Liver (tissue), 9 donors: Measurements from ENCODE around the gene PLCB4. TPM values are rescaled to one million over a fixed set of nuclear protein-coding genes. Genes with fewer than 3 reads are reported as not detected.

Source experiments
- DNase-seq: peaks from one replicate; pipeline ENCODE4 v3.0.0-alpha.2; 2017; ENCODE audit warnings: low spot score
- H3K27ac ChIP-seq, 2 donors: one replicate each; pipeline ENCODE4 v1.7.0; 2013; ENCODE audit warnings: inconsistent platforms in 2 of 2, low read length in 2 of 2, control low read depth in 1 of 2, low read depth in 1 of 2, mild to moderate bottlenecking in 1 of 2
- H3K27me3 ChIP-seq, 4 donors: one replicate each; pipeline versions ENCODE4 v1.6.1 to v1.7.0; 2013; ENCODE audit warnings: low read length in 3 of 4, inconsistent platforms in 1 of 4, mild to moderate bottlenecking in 1 of 4, moderate library complexity in 1 of 4; ENCODE audit not compliant: control insufficient read depth in 4 of 4, insufficient read depth in 4 of 4
- H3K36me3 ChIP-seq, 4 donors: one replicate each; pipeline versions ENCODE4 v1.6.1 to v1.7.0; 2013; ENCODE audit warnings: low read length in 3 of 4, mild to moderate bottlenecking in 3 of 4, low read depth in 1 of 4, moderate library complexity in 1 of 4; ENCODE audit not compliant: control insufficient read depth in 4 of 4, insufficient read depth in 3 of 4
- H3K4me1 ChIP-seq, 4 donors: one replicate each; pipeline versions ENCODE4 v1.6.1 to v1.7.0; 2013; ENCODE audit warnings: low read length in 3 of 4, mild to moderate bottlenecking in 3 of 4, moderate library complexity in 1 of 4; ENCODE audit not compliant: control insufficient read depth in 4 of 4, insufficient read depth in 4 of 4
- H3K4me3 ChIP-seq, 3 donors: one replicate each; pipeline versions ENCODE4 v1.6.1 to v1.7.0; 2013; ENCODE audit warnings: low read length in 3 of 3, control low read depth in 1 of 3, low read depth in 1 of 3, mild to moderate bottlenecking in 1 of 3
- H3K9ac ChIP-seq, 2 donors: one replicate each; pipeline ENCODE4 v1.7.0; 2013; ENCODE audit warnings: low read length in 2 of 2, mild to moderate bottlenecking in 2 of 2, moderate library complexity in 2 of 2, control low read depth in 1 of 2, low read depth in 1 of 2
- H3K9me3 ChIP-seq, 4 donors: one replicate each; pipeline versions ENCODE4 v1.6.1 to v1.7.0; 2013; ENCODE audit warnings: low read length in 3 of 4; ENCODE audit not compliant: control insufficient read depth in 4 of 4
- ATF3 ChIP-seq: IDR thresholded peaks from 2 replicates; pipeline ENCODE4 v1.6.1; 2016; ENCODE audit warnings: antibody characterized with exemption
- EGR1 ChIP-seq, 2 donors: IDR thresholded peaks; 2 replicates each; pipeline ENCODE4 v1.6.1; 2016 to 2018; ENCODE audit warnings: antibody characterized with exemption in 2 of 2, low read depth in 2 of 2
- FOXA1 ChIP-seq: IDR thresholded peaks from 2 replicates; pipeline ENCODE4 v1.6.1; 2016; ENCODE audit warnings: antibody characterized with exemption
- FOXA2 ChIP-seq: IDR thresholded peaks from 2 replicates; pipeline ENCODE4 v1.6.1; 2016; ENCODE audit warnings: antibody characterized with exemption
- GABPA ChIP-seq, 2 donors: IDR thresholded peaks in 1 of 2; conservative IDR thresholded peaks in 1 of 2; 2 replicates each; pipeline ENCODE4 v1.6.1; 2016; ENCODE audit warnings: antibody characterized with exemption in 2 of 2, mild to moderate bottlenecking in 1 of 2, moderate library complexity in 1 of 2
- HNF4A ChIP-seq, 2 donors: conservative IDR thresholded peaks; 2 replicates each; pipeline ENCODE4 v1.6.1; 2016; ENCODE audit warnings: antibody characterized with exemption in 2 of 2, mild to moderate bottlenecking in 2 of 2
- HNF4G ChIP-seq: IDR thresholded peaks from 2 replicates; pipeline ENCODE4 v1.6.1; 2016; ENCODE audit warnings: antibody characterized with exemption
- JUND ChIP-seq, 2 donors: IDR thresholded peaks; 2 replicates each; pipeline ENCODE4 v1.6.1; 2016; ENCODE audit warnings: antibody characterized with exemption in 2 of 2
- NR2F2 ChIP-seq: IDR thresholded peaks from 2 replicates; pipeline ENCODE4 v1.6.1; 2016; ENCODE audit warnings: antibody characterized with exemption
- RAD21 ChIP-seq, 2 donors: IDR thresholded peaks; 2 replicates each; pipeline ENCODE4 v1.6.1; 2016; ENCODE audit warnings: antibody characterized with exemption in 2 of 2, mild to moderate bottlenecking in 2 of 2
- REST ChIP-seq: IDR thresholded peaks from 2 replicates; pipeline ENCODE4 v1.6.1; 2016; ENCODE audit warnings: antibody characterized with exemption, mild to moderate bottlenecking
- RXRA ChIP-seq, 2 donors: IDR thresholded peaks; 2 replicates each; pipeline ENCODE4 v1.6.1; 2017 to 2018; ENCODE audit warnings: antibody characterized with exemption in 2 of 2, mild to moderate bottlenecking in 1 of 2
- SP1 ChIP-seq: IDR thresholded peaks from 2 replicates; pipeline ENCODE4 v1.6.1; 2018; ENCODE audit warnings: antibody characterized with exemption, mild to moderate bottlenecking
- TAF1 ChIP-seq: conservative IDR thresholded peaks from 2 replicates; pipeline ENCODE4 v1.6.1; 2016; ENCODE audit warnings: antibody characterized with exemption, mild to moderate bottlenecking
- YY1 ChIP-seq: IDR thresholded peaks from 2 replicates; pipeline ENCODE4 v1.6.1; 2016; ENCODE audit warnings: antibody characterized with exemption, mild to moderate bottlenecking
- ZBTB33 ChIP-seq: IDR thresholded peaks from 2 replicates; pipeline ENCODE4 v1.6.1; 2016; ENCODE audit warnings: antibody characterized with exemption
- WGBS: extraction: QIAGEN DNeasy Blood & Tissue Kit; methylation state at CpG from one replicate; pipeline ENCODE4 v1.1.7; 2013; 5-methylcytosine and 5-hydroxymethylcytosine counted together
- polyA plus RNA-seq, 2 donors: library from polyadenylated mRNA; stranded (reverse) in 1 of 2; unstranded in 1 of 2; fragments of 200-250 nt in 1 of 2; fragments of >200 nt in 1 of 2; fragmentation: Nextera tagmentation in 1 of 2; extraction: Ambion mirVana in 1 of 2; gene quantifications; one replicate each; pipeline versions ENCODE4 v1.2.1 to v1.2.3, GENCODE V29; 2013 to 2015
- total RNA-seq, 2 donors: library from RNA; depleted of rRNA; stranded (reverse); fragments of >200 nt; gene quantifications; one replicate each; pipeline ENCODE4 v1.2.3, GENCODE V29; 2014
- donor health status: healthy.
- donor health status: healthy.
- donor health status: healthy.
- donor health status: healthy.
- donor health status: healthy.

Gene PLCB4
- total and polyA plus RNA-seq, 4 donors, result 0.14 to 0.67 (median 0.30) TPM

- TF ChIP-seq ZBTB33 (no peak), SP1 (no peak), ATF3 (no peak), TAF1 (no peak)
Observed at GRCh38 chr20:9302091-9302462, 233.2 kb downstream of the PLCB4 start (continued).

GRCh38 chr20:9306521-9306920 lies 237.6 kb downstream of the PLCB4 start:
- Histone ChIP-seq H3K9ac (no peak overlapping the region), H3K9me3 (no peaks in the 10 kb centered on the region), H3K4me1 (no peaks in the 10 kb centered on the region), H3K4me3 (no peak overlapping the region), H3K27me3 (no peaks in the 10 kb centered on the region), H3K36me3 (no peaks in the 10 kb centered on the region), H3K27ac (no peak overlapping the region)
- WGBS, result 85% methylated on average over 1 of the region's 1 CpG
- TF ChIP-seq FOXA2, result no peak
- no peak for TF ChIP-seq HNF4A (conservative IDR thresholded peaks at IDR 0.05)
- no peak for TF ChIP-seq HNF4G
- no peak for TF ChIP-seq JUND (IDR thresholded peaks at IDR 0.05)
- no peak for TF ChIP-seq SP1
- no peak for TF ChIP-seq EGR1 (IDR thresholded peaks at IDR 0.05; ENCODE audit: low read depth in 2 of 2)
- no peak for TF ChIP-seq ATF3
- no peak for TF ChIP-seq REST
- no peak for DNase-seq

- Histone ChIP-seq H3K36me3 (no peaks in the 10 kb centered on the region), H3K4me3 (no peak overlapping the region), H3K9me3 (no peaks in the 10 kb centered on the region), H3K9ac (no peak overlapping the region), H3K4me1 (no peaks in the 10 kb centered on the region), H3K27me3 (no peaks in the 10 kb centered on the region), H3K27ac (no peak overlapping the region)
- no peak for DNase-seq
- WGBS, result 95% methylated on average over 1 of the region's 1 CpG
- no peak for TF ChIP-seq RXRA (IDR thresholded peaks at IDR 0.05)
- no peak for TF ChIP-seq YY1
- no peak for TF ChIP-seq ATF3
- no peak for TF ChIP-seq REST
- TF ChIP-seq TAF1, result no peak
- TF ChIP-seq NR2F2, result no peak
- no peak for TF ChIP-seq HNF4G
- no peak for TF ChIP-seq FOXA1
- TF ChIP-seq JUND (IDR thresholded peaks at IDR 0.05), result no peak
- no peak for TF ChIP-seq RAD21 (IDR thresholded peaks at IDR 0.05)
- TF ChIP-seq ZBTB33, result no peak
- no peak for TF ChIP-seq GABPA (IDR thresholded peaks at IDR 0.05 in 1 of 2, conservative IDR thresholded peaks at IDR 0.05 in 1 of 2)
- TF ChIP-seq FOXA2, result no peak
- TF ChIP-seq SP1, result no peak
- no peak for TF ChIP-seq EGR1 (IDR thresholded peaks at IDR 0.05; ENCODE audit: low read depth in 2 of 2)
Observed at GRCh38 chr20:9308056-9308455, 239.2 kb downstream of the PLCB4 start.
